Activated CD8-positive, alpha-beta T cell treated with anti-CD3 and anti-CD28 coated beads, Interleukin-2, amount 10 ng/mL, durations not matched to agents 7 days and 5 days (primary cell): ENCODE measurements around the gene VSIR. TPM values are rescaled to one million over a fixed set of nuclear protein-coding genes. Genes with fewer than 3 reads are reported as not detected.
A peak's percentile ranks its signal among the peaks of the same experiment; 100 is the strongest.

Source experiments
- ATAC-seq: fragments of 150-1000 bp; cut with Tn5 transposase; one replicate; pipeline ENCODE4 v1.10.0; 2021; ENCODE audit warnings: moderate library complexity
- CTCF ChIA-PET: fragments of 350-600 bp; sonication (Branson Sonifier 250); formaldehyde crosslinking; loops from one replicate; lab custom pipeline; 2021; ENCODE audit warnings: antibody characterized with exemption; lab: Charles Lee
- POLR2A ChIA-PET: fragments of 350-600 bp; sonication (Branson Sonifier 250); formaldehyde crosslinking; loops from one replicate; lab custom pipeline; 2021; ENCODE audit warnings: antibody characterized with exemption; lab: Charles Lee
- DNase-seq: peaks from one replicate; pipeline ENCODE4 v3.0.0-alpha.2; 2020
- H3K27ac Mint-ChIP-seq: one replicate; pipeline ENCODE4 v1.8.0; 2021; ENCODE audit warnings: mild to moderate bottlenecking, mixed read lengths
- H3K27me3 Mint-ChIP-seq: one replicate; pipeline ENCODE4 v1.8.0; 2021; ENCODE audit warnings: low read depth, mixed read lengths
- H3K36me3 Mint-ChIP-seq: one replicate; pipeline ENCODE4 v1.8.0; 2021; ENCODE audit warnings: low read depth, mixed read lengths
- H3K4me1 Mint-ChIP-seq: one replicate; pipeline ENCODE4 v1.8.0; 2021; ENCODE audit warnings: low read depth, mixed read lengths
- H3K4me3 Mint-ChIP-seq: one replicate; pipeline ENCODE4 v1.8.0; 2021; ENCODE audit warnings: mild to moderate bottlenecking, mixed read lengths
- H3K9me3 Mint-ChIP-seq: one replicate; pipeline ENCODE4 v1.8.0; 2022; ENCODE audit warnings: mixed read lengths; ENCODE audit not compliant: insufficient read depth
- total RNA-seq, 2 experiments: library from RNA; stranded (reverse); gene quantifications; one replicate each; pipeline ENCODE4 v1.2.3, GENCODE V29; 2021

The VSIR gene
- total RNA-seq, 2 experiments from 2014 or later: 127 to 133 TPM

- DNase-seq (no peak), ATAC-seq (no peak)
- H3K27ac Mint-ChIP-seq: no peak overlapping the region
- H3K27me3 Mint-ChIP-seq: no peaks in the 10 kb centered on the region
- no peak overlapping the region for H3K4me3 Mint-ChIP-seq
- H3K4me1 Mint-ChIP-seq: peaks cover 63% of the 10 kb centered on the region
- no peaks in the 10 kb centered on the region for H3K9me3 Mint-ChIP-seq
- CTCF ChIA-PET: interaction anchor here (0.7 to 4.9 kb wide), 42 partner anchors 9 to 392 kb away, joined by 3 to 121 read pairs (median 5); partner anchors contain the start of genes CDH23, SLC29A3 and VSIR
- POLR2A ChIA-PET: interaction anchor here (0.7 to 1.4 kb wide), 3 partner anchors 11 to 64 kb away, joined by 4 to 5 read pairs (median 4); partner anchors contain the start of gene VSIR
- H3K36me3 Mint-ChIP-seq: peaks cover 1% of the 10 kb centered on the region
Observed at GRCh38 chr10:71708897-71709882, 64.1 kb downstream of the VSIR start.

GRCh38 chr10:71708301-71708703 lies 65.0 kb downstream of the VSIR start:
- Mint-ChIP-seq H3K27ac (peak overlapping the region; percentile 55), H3K4me3 (no peak overlapping the region), H3K36me3 (no peaks in the 10 kb centered on the region), H3K4me1 (peaks cover 55% of the 10 kb centered on the region), H3K9me3 (no peaks in the 10 kb centered on the region), H3K27me3 (no peaks in the 10 kb centered on the region)
- ChIA-PET CTCF (interaction anchor here (0.8 to 4.9 kb wide), 49 partner anchors 8 to 391 kb away, joined by 3 to 121 read pairs (median 5); partner anchors contain the start of genes CDH23, SLC29A3 and VSIR), POLR2A (interaction anchor here (1.0 to 1.4 kb wide), 2 partner anchors 10 to 19 kb away, joined by 3 to 5 read pairs; no protein-coding TSS in a partner anchor)
- ATAC-seq (peak; percentile 42), DNase-seq (peak; percentile 68)

GRCh38 chr10:71707240-71707789 lies 66.0 kb downstream of the VSIR start:
- H3K4me3 Mint-ChIP-seq: no peak overlapping the region
- DNase-seq: no peak
- no peaks in the 10 kb centered on the region for H3K36me3 Mint-ChIP-seq
- no peak overlapping the region for H3K27ac Mint-ChIP-seq
- ATAC-seq: no peak
- H3K27me3 Mint-ChIP-seq: no peaks in the 10 kb centered on the region
- peaks cover 45% of the 10 kb centered on the region for H3K4me1 Mint-ChIP-seq
- ChIA-PET POLR2A (interaction anchor here (0.7 to 1.4 kb wide), 2 partner anchors 20 to 48 kb away, joined by 3 read pairs; no protein-coding TSS in a partner anchor), CTCF (interaction anchor here (1.2 to 4.9 kb wide), 23 partner anchors 11 to 388 kb away, joined by 3 to 121 read pairs (median 6); partner anchors contain the start of genes CDH23, SLC29A3 and VSIR)
- H3K9me3 Mint-ChIP-seq: no peaks in the 10 kb centered on the region

- ATAC-seq: no peak
- H3K27ac Mint-ChIP-seq: no peak overlapping the region
- H3K4me3 Mint-ChIP-seq: no peak overlapping the region
- POLR2A ChIA-PET: interaction anchor here (0.8 kb wide), 1 partner anchor 51 kb away, joined by 3 read pairs; no protein-coding TSS in a partner anchor
- peaks cover 37% of the 10 kb centered on the region for H3K4me1 Mint-ChIP-seq
- H3K36me3 Mint-ChIP-seq: no peaks in the 10 kb centered on the region
- DNase-seq: no peak
- no peaks in the 10 kb centered on the region for H3K9me3 Mint-ChIP-seq
- no peaks in the 10 kb centered on the region for H3K27me3 Mint-ChIP-seq
- CTCF ChIA-PET: interaction anchor here (1.3 to 4.9 kb wide), 12 partner anchors 10 to 138 kb away, joined by 4 to 121 read pairs (median 8); partner anchors contain the start of gene VSIR
Observed at GRCh38 chr10:71706216-71707121, 66.9 kb downstream of the VSIR start.

GRCh38 chr10:71705582-71705981 lies 67.7 kb downstream of the VSIR start:
- no peak overlapping the region for H3K4me3 Mint-ChIP-seq
- no peaks in the 10 kb centered on the region for H3K36me3 Mint-ChIP-seq
- ATAC-seq (no peak), DNase-seq (no peak)
- CTCF ChIA-PET: interaction anchor here (0.7 to 4.9 kb wide), 5 partner anchors 9 to 137 kb away, joined by 3 to 121 read pairs (median 5); no protein-coding TSS in a partner anchor
- H3K9me3 Mint-ChIP-seq: no peaks in the 10 kb centered on the region
- H3K27me3 Mint-ChIP-seq: no peaks in the 10 kb centered on the region
- POLR2A ChIA-PET: interaction anchor here (0.8 kb wide), 1 partner anchor 52 kb away, joined by 3 read pairs; no protein-coding TSS in a partner anchor
- H3K27ac Mint-ChIP-seq: peak overlapping the region; percentile 61
- peaks cover 35% of the 10 kb centered on the region for H3K4me1 Mint-ChIP-seq

GRCh38 chr10:71704816-71705215 lies 68.5 kb downstream of the VSIR start:
- POLR2A ChIA-PET: no interaction called here
- DNase-seq: no peak
- H3K9me3 Mint-ChIP-seq: no peaks in the 10 kb centered on the region
- H3K4me3 Mint-ChIP-seq: no peak overlapping the region
- H3K36me3 Mint-ChIP-seq: no peaks in the 10 kb centered on the region
- CTCF ChIA-PET: interaction anchor here (1.5 to 4.9 kb wide), 2 partner anchors 8 to 53 kb away, joined by 3 to 121 read pairs; no protein-coding TSS in a partner anchor
- H3K27ac Mint-ChIP-seq: no peak overlapping the region
- no peaks in the 10 kb centered on the region for H3K27me3 Mint-ChIP-seq
- peaks cover 27% of the 10 kb centered on the region for H3K4me1 Mint-ChIP-seq
- ATAC-seq: no peak

GRCh38 chr10:71703577-71703976 lies 69.7 kb downstream of the VSIR start:
- H3K4me3 Mint-ChIP-seq: no peak overlapping the region
- no peaks in the 10 kb centered on the region for H3K9me3 Mint-ChIP-seq
- H3K27me3 Mint-ChIP-seq: no peaks in the 10 kb centered on the region
- POLR2A ChIA-PET: no interaction called here
- DNase-seq: no peak
- H3K36me3 Mint-ChIP-seq: no peaks in the 10 kb centered on the region
- H3K27ac Mint-ChIP-seq: no peak overlapping the region
- peaks cover 29% of the 10 kb centered on the region for H3K4me1 Mint-ChIP-seq
- CTCF ChIA-PET: no interaction called here
- ATAC-seq: no peak

- no peaks in the 10 kb centered on the region for H3K27me3 Mint-ChIP-seq
- no peak overlapping the region for H3K27ac Mint-ChIP-seq
- no peak overlapping the region for H3K4me3 Mint-ChIP-seq
- DNase-seq (no peak), ATAC-seq (no peak)
- H3K4me1 Mint-ChIP-seq: peaks cover 35% of the 10 kb centered on the region
- no peaks in the 10 kb centered on the region for H3K36me3 Mint-ChIP-seq
- ChIA-PET POLR2A (no interaction called here), CTCF (no interaction called here)
- no peaks in the 10 kb centered on the region for H3K9me3 Mint-ChIP-seq
Observed at GRCh38 chr10:71701496-71702132, 71.7 kb downstream of the VSIR start.

GRCh38 chr10:71700731-71701368 lies 72.5 kb downstream of the VSIR start:
- peak overlapping the region; percentile 49 for H3K27ac Mint-ChIP-seq
- H3K36me3 Mint-ChIP-seq: no peaks in the 10 kb centered on the region
- no peaks in the 10 kb centered on the region for H3K9me3 Mint-ChIP-seq
- H3K4me3 Mint-ChIP-seq: no peak overlapping the region
- H3K4me1 Mint-ChIP-seq: peaks cover 43% of the 10 kb centered on the region
- POLR2A ChIA-PET: interaction anchor here (1.1 kb wide), 1 partner anchor 72 kb away, joined by 3 read pairs; the partner anchor contains the start of gene VSIR
- DNase-seq: no peak
- H3K27me3 Mint-ChIP-seq: no peaks in the 10 kb centered on the region
- CTCF ChIA-PET: no interaction called here
- ATAC-seq: no peak

- POLR2A ChIA-PET: interaction anchor here (0.6 to 1.1 kb wide), 5 partner anchors 10 to 75 kb away, joined by 3 to 6 read pairs (median 3); partner anchors contain the start of gene VSIR
Observed at GRCh38 chr10:71698737-71699136, 74.6 kb downstream of the VSIR start.

More at GRCh38 chr10:71698737-71699136, 74.6 kb downstream of the VSIR start:
- no peaks in the 10 kb centered on the region for H3K27me3 Mint-ChIP-seq
- H3K27ac Mint-ChIP-seq: peak overlapping the region; percentile 51
- H3K36me3 Mint-ChIP-seq: no peaks in the 10 kb centered on the region
- peaks cover 64% of the 10 kb centered on the region for H3K4me1 Mint-ChIP-seq
- CTCF ChIA-PET: interaction anchor here (0.8 to 7.2 kb wide), 26 partner anchors 8 to 387 kb away, joined by 3 to 121 read pairs (median 8); partner anchors contain the start of genes SLC29A3 and VSIR
- no peak overlapping the region for H3K4me3 Mint-ChIP-seq
- ATAC-seq (no peak), DNase-seq (no peak)
- H3K9me3 Mint-ChIP-seq: no peaks in the 10 kb centered on the region
